ENCODE results near the gene CLTRN.
"Not testable (repeated sequence)": the region's sequence is repeated elsewhere in the genome, so short reads cannot be mapped to it uniquely, and the experiment has no call there.

Gene CLTRN, protein sequence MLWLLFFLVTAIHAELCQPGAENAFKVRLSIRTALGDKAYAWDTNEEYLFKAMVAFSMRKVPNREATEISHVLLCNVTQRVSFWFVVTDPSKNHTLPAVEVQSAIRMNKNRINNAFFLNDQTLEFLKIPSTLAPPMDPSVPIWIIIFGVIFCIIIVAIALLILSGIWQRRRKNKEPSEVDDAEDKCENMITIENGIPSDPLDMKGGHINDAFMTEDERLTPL

DNA sequence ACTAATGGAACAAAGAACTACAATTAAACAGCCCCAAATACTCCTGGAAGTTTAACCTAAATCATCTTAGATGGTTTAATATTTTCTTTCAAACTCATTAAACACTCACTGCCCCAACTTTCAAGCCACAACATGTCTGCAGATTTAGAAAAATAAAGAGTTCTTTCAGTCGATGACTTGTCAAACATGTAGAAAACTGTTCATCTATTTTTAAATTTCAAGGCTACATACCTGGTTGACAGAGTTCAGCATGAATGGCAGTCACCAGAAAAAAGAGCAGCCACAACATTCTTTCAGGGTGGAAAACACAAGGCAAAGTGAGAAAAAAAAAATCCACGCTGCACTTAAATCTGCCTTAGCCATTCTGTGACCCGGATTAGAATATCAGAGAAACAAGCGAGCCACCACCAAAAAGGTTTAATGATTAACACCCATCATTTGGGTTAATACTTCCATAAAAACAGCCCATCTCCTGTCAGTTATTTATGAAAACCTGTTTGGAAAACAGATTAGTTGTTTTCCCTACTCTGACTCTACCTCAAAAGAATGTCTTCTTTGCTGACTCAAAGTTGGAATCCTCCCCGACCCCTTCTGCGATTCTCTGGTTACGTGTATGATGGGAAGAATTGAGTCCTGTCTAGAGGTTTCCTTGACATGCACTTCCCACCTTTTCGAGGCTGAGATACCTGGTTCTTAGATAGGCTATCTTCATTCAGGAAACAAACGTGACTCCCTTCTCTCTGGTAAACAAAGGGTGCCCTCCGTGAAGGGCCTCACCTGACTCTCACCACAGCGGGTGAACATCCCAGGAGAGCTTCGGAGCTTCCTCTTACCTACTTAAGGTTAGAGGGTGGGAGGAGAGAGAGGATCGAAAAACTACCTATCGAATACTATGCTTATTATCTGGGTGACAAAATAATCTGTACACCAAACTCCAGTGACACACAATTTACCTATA, at the start of gene CLTRN:
CLTRN (minus strand) TSS at position 319 of the 958 bp plus-strand sequence; CDS start at position 289, 30 bp downstream.
- DNase-seq: no peak

DNA sequence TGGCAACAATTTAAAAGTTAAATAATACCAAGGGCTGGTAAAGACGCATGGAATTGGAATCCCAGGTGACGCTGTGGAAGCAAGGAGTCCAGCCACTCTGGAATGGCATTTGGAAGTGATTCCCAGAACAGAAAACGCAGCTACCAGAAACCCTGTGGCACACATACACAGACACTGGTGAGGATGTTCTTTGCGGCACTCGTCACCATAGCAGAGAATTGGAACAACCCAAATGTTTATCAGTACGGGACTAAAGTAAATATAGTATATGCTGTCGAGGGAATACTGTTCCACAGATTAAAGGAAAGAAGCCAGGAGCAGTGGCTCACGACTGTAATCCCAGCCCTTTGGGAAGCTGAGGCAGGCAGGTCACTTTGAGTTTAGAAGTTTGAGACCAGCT, 39.7 kb upstream of the CLTRN start:
- DNase-seq: not testable (repeated sequence)

DNA sequence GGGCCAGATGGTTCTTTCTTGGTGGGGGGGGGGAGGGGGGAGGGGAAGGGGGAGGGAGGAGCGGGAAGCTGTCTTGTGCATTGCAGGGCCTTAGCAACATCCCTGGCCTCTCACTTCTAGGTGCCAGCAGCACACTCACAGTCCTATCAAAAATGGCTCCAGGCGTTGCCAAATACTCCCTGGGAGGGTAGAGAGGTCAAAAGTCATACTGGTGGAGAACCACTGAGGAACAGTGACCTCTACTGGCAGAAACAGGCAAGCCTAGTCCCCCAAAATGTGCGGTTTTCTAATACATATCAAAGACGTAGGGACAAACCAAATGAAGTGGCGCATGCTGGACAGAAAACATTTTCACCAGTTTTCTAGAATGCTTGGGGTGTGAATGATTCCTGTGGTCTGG, 39.2 kb upstream of the CLTRN start:
- not testable (repeated sequence) for DNase-seq

DNA sequence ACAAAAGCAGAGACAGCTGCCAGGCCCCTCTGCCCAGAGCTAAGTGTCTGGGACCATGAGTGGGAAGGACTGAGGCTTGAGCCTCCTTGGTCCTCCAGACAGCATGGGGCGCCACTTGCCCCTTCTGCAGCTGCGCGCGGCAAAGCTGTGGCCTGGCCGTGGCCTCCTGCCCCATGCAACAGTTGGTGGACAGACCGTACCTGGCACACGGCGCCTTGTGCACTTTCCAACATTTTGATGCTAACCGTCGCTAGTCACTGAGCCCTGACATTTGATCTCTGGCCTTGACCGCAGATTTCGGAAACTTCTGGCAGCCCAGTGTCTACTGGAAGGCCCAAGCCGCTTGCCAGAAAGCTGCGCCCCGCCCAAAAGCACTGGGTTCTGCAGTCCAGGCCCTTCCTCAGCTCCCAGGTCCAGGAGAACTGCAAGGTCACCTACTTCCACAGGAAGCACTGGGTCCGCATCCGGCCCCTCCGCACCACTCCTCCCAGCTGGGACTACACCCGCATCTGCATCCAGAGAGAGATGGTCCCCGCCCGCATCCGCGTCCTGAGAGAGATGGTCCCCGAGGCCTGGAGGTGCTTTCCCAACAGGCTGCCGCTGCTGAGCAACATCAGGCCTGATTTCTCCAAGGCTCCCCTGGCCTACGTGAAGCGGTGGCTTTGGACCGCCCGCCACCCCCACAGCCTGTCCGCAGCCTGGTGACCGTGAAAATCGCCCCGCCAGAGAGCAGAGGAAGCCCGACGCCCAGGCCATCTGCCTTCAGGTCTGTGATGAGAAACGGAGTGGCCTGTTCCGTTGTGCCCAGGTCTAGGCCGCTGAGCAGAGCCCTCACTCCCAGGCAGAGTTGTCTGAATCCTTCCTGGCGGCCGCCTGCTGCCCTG, 38.1 kb upstream of the CLTRN start:
- DNase-seq: no peak

DNA sequence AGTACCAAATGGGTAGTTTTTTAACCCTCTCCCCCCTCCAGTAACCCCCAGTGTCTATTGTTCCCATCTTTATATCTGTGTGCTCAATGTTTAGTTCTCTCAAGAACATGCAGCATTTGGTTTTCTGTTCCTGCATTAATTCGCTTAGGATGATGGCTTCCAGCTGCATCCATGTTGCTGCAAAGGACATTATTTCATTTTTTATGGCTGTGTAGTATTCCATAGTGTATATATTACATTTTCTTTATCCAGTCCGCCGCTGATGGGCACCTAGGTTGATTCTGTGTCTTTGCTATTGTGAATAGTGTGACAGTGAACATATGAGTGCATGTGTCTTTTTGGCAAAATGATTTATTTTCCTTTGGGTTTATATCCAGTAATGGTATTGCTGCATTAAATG, 31.9 kb upstream of the CLTRN start:
- DNase-seq: no peak

DNA sequence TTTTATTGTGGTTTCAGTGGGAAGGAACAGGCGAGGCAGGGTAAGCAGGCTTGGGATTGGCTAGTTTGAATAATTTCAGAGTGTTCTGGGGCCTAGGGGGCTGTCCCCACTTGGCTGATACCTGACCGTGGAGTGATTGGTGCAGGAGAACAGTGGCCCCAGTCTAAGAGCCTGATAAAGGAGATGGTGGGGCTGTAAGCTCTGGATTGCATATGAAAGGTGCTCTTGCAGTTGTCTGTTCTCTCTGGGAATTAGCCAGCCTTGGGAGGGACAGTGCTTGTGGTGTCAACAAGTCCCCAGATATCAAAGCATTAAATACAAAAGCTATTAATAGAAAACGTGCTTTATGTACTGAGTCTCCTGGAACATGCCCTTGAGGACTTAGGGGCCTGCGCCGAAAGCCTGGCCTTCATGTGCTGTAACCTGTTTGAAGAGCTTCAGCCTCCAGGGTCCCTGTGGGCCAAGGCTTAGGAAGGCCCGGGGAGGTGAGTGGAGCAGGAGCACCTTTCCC, 30.4 kb upstream of the CLTRN start:
- no peak for DNase-seq

DNA sequence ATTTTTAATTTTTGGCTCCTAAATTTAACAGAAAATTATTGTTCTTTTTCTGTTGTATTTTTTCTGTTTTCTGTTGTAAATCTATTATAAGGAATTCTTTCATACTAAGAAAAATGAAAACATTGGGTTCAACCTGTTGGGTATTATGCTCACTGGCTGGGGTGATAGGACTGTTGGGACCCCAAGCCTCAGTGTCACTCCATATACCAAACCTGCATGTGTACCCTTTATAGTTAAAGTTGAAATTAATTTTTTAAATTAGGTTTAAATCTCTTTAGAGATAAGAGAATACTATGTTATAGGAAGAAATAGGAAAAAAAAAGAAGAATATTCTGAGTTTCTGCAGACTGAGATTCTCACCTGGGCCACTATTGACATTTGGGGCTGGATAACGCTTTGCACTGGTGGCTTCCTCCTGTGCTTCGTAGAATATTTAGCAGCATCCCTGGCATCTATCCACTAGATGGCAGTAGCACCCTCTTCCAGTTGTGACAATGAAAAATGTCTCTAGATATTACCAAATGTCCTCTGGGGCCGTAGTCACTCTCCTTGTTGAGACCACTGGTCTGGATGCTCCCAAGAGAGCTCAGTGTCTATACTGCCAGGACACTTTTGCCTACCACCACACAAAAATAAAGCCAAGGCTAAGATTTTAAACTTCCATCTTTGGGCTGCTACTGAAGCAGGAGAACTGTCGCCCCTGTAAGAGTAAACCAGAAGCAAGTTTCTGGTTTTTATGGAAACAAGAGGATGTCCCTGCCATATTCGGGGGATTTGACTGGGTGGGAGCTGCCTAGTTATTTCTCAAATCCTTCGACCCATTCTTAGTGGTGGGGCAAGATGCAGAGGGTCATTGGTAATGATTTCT, 22.4 kb upstream of the CLTRN start:
- peak; percentile 1 to 3 for DNase-seq

DNA sequence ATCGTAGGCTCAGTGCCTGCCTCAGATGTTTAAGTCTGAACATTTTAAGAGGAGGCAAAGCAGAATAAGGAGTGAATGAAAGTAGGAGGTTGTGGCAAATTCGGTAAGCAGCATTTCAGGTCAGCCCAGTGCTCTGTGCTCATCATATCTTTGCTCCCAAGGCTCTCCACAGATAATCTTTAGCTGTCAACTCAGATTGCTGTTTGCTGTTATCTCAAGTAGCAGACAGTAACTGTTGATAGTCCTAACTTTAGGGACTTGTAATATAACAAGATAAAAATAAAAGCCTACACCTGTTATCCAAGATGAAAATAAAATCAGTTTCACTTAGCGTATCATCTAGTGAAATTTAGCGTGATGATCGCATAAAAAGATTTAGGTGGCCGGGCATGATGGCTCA, 18.6 kb upstream of the CLTRN start:
- no peak for DNase-seq

DNA sequence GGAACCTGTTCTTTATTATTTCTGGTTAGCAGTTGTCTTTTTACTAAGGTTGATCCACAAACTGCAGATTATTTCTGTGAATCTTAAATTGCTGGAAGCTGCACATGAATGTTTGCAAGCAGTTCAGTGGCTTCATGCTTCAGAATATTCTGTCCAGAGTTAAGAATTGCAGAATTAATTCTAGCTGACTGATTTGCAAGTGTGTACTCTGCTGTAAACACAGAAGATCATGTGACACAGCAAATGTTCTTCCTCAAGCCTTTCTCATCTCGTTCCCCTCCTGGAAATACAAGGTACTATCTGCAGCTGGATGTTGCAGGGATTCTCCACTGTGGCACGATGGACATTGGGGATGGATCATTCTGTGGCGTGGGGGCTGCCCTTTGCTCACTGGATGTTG, 16.8 kb upstream of the CLTRN start:
- DNase-seq: no peak

DNA sequence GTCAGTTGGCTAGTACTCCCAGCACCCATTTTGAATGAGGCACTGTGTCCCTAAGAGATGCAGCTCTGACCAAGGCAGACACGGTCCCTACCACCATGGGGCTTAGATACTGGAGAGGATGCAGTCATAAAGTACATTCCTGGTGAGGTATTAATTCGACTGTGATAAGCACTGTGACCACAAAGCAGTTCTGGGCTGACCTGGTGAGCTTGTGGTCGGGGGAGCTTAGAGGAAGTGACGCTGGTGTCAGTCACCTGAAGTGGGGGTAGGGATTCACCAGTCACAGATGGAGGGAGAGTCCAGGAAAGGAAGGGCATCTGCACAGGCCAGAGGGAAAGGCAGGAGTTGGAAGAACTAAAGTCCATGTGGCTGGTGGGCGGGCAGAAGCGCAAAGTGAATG, 15.8 kb upstream of the CLTRN start:
- no peak for DNase-seq

DNA sequence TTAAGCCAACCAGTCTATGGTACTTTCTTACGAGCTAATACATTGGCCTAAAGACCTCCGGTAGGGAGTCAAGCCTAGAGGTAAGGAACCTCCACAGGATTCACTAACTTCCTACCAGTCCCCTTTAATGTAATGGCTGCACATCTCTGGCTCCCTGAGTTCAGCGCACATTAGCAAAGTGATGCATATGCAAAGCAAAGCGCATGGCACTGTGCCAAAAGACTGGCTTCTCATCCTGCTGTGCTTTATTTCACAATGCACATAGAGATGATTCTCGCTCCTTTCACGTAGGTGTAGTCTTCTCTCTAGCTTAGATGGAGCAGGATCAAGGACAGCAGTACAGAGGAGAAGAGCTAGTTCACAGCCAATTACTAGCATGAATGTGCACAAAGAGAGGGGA, 14.6 kb upstream of the CLTRN start:
- DNase-seq: no peak

DNA sequence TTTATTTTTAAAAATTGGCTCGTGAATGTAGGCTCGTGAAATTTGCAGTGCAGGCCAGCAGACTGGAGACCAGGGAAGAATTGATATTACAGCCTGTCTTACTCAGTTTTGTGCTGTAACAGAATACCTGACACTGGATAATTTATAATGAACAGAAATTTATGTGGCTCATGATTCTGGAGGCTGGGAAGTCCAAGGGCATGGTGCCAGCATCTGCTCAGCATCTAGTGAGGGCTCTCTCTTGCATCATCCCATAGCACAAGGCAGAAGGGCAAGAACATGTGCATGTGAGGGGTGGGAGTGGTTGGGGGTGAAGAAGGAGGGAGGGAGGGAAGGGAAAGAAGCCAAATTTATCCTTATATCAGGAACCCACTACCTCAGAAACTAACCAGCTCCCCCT, 13.7 kb upstream of the CLTRN start:
- no peak for DNase-seq

DNA sequence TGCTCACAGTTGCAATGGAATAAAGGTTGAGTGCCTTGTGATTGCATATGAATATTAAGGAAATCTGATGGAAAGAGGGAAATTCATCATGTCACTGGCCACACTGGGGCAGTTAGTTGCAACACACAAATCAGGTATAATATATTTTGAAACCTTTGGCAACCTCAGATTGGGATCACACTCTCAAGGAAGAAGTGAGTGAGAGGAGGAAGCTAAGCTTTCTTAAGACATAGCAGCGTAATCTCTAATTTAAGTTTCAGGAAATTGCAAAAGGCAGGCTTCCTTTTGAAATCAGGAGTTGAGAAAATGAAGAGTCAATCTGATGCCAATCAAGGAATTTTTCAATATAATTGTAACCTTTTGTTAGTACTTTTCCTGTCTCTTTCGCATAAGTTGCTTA, 12.3 kb upstream of the CLTRN start:
- DNase-seq: no peak

DNA sequence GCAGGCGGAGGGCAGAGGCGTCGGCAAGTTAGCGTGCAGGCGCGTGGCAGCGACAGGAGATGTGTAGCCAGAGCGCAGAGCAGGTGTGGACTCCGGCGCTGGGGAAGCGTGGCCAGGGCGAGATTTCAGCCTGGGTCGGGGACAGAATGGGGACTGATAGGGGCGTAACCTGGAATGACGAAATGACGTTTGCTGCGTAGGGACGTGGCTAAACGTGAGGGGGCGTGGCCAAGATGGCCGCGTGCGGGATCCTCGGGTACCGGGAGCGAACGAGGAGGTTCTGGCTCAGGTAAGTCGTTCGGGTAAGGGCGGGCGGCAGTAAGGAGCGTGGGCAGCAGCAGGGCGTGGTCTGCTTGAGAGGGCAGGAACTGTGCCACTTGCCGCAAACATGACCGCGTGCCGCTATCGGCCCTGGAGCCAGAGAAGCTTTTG, 10.9 kb upstream of the CLTRN start:
- DNase-seq: peak in 1 of 2 experiments; percentile 67

DNA sequence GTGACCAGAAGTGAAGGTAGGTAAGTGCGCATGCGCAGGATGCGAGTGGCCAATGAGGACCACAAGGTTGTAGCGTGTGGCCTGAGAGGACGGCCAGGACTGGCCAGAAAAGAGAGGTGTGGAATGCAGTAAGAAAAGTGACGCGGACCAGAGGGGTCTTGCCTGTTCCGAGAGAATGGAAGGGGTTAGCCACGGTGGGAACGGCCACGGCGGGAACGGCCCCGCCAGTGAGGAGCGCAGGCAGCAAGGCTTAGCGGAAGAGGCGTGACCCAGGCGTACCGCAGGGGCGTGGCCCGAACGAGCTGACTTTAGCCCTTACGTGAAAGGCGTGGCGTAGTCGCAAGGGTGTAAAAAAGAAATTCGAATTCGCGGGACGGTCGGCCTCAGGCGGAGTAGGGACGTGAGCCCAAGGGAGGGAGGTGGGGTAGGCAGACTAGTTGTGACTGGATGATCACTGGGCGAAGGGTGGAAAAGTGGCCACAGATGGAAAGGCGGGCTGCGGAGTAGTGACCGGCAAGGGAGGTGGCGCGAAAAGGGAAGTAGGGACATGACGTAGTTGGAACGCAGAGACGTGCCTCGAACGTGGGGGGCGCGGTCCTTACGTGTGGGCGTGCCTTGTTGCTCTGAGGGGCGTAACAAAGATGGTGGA, 10.4 kb upstream of the CLTRN start:
- peak; percentile 86 to 97 for DNase-seq

DNA sequence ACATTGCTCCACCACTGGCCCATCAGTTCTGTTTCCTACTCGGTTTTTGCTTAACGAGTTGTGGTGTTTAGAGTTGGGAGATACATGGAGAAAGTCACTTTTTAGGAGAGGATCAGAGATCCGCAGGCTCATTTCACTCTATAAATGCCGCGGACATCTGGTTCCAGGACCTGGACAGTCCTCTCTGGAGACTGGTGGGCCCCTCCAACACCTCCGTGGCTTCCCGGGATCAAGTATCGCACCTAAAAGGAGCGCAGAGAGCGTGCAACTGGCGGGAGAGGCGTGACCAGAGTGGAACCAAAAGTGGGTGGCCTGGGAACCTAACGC, 9.9 kb upstream of the CLTRN start:
- DNase-seq: no peak

DNA sequence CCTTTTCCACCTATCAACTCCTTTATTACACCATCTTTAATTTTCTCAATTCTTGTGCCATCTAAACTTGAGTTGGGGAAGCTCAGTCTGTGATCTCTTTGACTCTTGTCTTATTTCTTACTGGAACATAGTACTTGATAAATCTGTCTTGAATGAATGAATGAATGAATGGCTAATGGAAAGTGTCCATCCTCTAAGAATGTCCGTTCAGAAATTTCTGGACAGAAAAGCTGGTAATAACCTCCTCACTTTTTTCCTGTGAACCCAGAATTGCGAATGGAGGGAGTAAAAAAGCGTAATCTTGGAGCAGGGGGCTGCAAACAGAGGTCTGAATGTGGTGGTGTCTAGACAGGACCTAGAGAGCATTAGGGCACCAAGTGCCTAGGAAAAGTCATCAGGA, 9.4 kb upstream of the CLTRN start:
- no peak for DNase-seq

DNA sequence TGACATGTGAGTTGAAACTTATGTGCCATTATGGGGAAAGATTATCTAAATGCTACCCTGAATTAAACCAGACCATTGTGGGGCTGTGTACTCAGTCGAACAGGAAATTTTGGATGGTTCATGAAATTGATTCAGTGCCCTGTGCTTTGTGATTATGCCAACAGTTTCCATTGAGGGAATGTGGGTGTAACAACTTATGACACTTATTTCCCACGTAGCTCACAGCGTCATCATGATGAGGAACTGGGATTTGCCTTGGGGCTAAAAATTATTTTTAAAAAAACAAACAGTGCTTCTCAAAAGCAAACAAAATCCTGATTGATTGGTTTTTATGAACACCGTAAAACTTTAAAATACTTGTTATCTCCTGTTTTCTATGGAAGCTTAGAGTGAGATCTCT, 8.3 kb upstream of the CLTRN start:
- no peak for DNase-seq

DNA sequence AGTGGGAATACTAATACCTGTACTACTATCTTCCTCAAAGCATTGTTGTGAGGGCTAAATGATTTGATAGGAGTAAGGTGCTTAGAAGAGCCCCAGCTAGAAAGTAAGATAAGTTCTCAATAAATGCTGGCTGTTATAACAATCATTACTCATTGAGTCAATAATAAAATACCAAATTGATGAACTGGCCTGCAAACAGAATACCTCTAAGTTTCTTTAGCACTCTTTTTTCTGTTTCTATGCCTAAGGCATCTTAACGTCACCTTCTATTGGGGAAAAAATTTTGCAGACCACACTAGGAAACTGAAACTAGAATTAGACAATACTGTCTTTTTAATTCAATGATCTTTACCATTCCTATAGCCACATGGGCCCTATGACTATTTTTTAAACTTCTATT, 1.2 kb downstream of the CLTRN start:
- DNase-seq: no peak

DNA sequence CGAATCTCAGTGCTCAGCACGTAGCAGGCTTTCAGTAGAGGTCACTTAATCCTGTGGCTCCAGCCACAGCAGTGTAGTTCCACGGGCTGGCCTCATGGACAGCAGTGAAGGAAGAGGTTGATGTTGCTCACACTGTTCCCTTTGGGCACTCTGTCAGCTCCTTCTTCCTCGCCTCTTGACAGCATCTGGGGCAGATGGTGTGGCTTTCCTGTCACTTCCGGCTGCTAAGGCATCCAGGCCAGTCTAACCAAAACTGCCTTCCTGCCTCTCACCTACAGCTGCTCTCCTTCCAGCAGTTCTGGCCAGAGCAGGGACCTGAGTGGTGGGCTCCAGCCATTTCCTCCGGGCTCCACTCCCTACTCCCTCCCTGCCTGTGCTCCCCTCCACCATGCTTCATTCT, 9.8 kb downstream of the CLTRN start:
- DNase-seq: not testable (repeated sequence)

DNA sequence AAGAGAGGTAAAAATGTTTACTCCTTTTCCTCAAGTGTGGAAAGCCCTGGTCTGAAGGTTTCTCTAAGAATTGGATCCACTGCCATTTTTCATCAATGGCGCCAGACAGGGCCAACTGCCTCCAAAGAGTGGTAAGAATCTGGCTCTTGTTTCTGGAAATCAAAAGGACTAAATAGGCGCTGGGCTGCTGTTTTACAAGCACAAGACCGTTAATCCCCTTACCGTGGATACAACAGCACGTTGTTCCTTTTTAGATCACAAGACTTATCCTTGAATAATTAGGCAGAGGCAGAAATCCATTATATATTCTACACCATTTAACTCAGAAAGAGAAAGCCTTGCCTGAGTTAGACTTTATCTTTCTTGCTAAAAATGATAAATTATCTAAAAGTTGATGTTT, 10.6 kb downstream of the CLTRN start:
- DNase-seq: no peak

DNA sequence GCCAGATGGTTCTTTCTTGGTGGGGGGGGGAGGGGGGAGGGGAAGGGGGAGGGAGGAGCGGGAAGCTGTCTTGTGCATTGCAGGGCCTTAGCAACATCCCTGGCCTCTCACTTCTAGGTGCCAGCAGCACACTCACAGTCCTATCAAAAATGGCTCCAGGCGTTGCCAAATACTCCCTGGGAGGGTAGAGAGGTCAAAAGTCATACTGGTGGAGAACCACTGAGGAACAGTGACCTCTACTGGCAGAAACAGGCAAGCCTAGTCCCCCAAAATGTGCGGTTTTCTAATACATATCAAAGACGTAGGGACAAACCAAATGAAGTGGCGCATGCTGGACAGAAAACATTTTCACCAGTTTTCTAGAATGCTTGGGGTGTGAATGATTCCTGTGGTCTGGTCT, 17.1 kb downstream of the CLTRN start:
- DNase-seq: not testable (repeated sequence)
